ENCODE results near the gene TCF7L1. TPM values are rescaled to one million over a fixed set of nuclear protein-coding genes. Genes with fewer than 3 reads are reported as not detected.
"Not testable (repeated sequence)": the region's sequence is repeated elsewhere in the genome, so short reads cannot be mapped to it uniquely, and the experiment has no call there.

Gene TCF7L1
- total RNA-seq, 2 experiments from 2014 or later = not detected

GRCh38 chr2:85134255-85134895, 1.2 kb downstream of the TCF7L1 start:
- Mint-ChIP-seq H3K4me1 (ENCODE audit: low read depth) (peaks cover 10% of the 10 kb centered on the region), H3K9me3 (ENCODE audit: insufficient read depth) (no peaks in the 10 kb centered on the region), H3K27ac (no peak overlapping the region), H3K27me3 (ENCODE audit: low read depth) (peaks cover 68% of the 10 kb centered on the region), H3K4me3 (no peak overlapping the region), H3K36me3 (ENCODE audit: low read depth) (no peaks in the 10 kb centered on the region)
- POLR2A ChIA-PET = no interaction called here
- no peak for ATAC-seq
- CTCF ChIA-PET = interaction anchor here (0.7 kb wide), 1 partner anchor 227 kb away, joined by 3 read pairs; no protein-coding TSS in a partner anchor
- DNase-seq = peak; percentile 22

DNA sequence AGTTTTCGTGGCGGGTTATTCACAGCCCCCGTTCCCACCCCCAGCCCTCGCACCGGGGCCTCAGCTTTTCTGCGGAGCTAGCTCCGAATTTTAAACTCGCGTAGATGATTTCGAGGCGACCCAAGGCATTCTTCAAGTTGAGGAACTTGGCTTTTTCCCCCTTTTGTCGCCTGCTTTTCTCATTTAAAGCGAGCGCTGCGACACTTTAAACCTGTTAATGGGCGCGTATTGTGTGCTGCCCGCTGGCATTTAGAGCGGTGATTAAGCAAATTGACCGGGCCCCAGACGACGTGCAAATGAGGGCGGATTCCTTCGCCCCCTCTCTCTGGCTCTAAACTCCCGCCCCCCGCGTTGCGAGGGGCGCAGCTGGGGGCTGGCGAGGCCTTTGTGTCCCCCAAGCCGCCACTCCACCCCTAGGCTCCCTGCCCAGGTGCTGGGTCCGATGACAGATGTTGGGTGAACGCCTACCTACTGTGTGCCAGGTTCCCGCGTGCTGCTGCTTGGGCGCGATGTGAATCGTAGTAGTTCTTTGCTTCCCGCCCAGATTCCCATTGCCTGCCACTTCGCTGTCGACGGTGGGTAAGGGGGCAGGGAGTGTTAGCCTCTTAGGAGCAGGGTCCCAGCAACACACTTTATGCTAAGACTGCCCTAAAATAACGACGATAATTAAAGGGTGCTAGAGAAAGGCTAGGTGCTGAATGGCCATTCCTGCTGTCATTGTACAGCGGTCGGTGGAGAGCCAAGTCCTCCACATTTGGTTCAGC, 1.9 kb downstream of the TCF7L1 start:
- Mint-ChIP-seq H3K27me3 (ENCODE audit: low read depth) (peaks cover 72% of the 10 kb centered on the region), H3K36me3 (ENCODE audit: low read depth) (no peaks in the 10 kb centered on the region), H3K4me1 (ENCODE audit: low read depth) (peaks cover 10% of the 10 kb centered on the region), H3K4me3 (no peak overlapping the region), H3K27ac (no peak overlapping the region), H3K9me3 (ENCODE audit: insufficient read depth) (no peaks in the 10 kb centered on the region)
- DNase-seq (no peak), ATAC-seq (no peak)
- ChIA-PET CTCF (interaction anchor here (0.7 kb wide), 1 partner anchor 228 kb away, joined by 3 read pairs; no protein-coding TSS in a partner anchor), POLR2A (no interaction called here)

DNA sequence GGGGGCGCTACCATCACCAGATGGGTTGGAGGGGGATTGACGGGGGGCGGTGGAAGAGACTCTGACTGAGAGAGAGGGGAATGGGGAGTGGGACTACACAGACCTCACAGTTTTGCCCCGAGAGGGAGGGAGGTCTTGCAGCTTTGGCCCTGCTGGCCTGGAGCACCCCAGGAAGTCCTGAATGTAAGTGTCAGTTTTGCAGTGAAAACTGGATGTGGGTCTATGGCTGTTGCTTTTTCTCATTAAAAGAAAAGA, 2.4 kb downstream of the TCF7L1 start:
- Mint-ChIP-seq H3K27me3 (ENCODE audit: low read depth) (peaks cover 69% of the 10 kb centered on the region), H3K9me3 (ENCODE audit: insufficient read depth) (no peaks in the 10 kb centered on the region), H3K4me3 (no peak overlapping the region), H3K36me3 (ENCODE audit: low read depth) (no peaks in the 10 kb centered on the region), H3K4me1 (ENCODE audit: low read depth) (peaks cover 10% of the 10 kb centered on the region), H3K27ac (no peak overlapping the region)
- ATAC-seq (no peak), DNase-seq (no peak)
- ChIA-PET POLR2A (no interaction called here), CTCF (no interaction called here)

DNA sequence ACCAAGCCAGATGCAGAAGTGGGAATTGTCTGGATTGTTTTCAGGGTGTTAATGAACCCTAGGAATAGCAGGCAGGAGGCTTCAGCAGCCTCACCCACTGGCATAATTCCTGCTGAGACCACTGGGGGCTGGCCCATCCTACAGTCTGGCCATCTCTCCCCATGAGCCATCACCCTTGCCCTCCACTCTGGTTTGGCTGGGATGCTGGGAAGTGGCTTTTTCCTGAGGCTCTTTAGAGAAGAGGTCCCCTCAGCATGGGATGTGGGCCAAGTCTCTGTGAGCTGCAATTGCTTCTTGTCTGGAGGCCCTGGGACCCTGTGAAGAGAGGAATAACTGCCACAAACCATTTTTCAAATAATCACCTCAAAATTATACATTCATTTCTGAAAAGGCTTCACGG, 4.0 kb downstream of the TCF7L1 start:
- Mint-ChIP-seq H3K36me3 (ENCODE audit: low read depth) (no peaks in the 10 kb centered on the region), H3K27me3 (ENCODE audit: low read depth) (peaks cover 65% of the 10 kb centered on the region), H3K4me1 (ENCODE audit: low read depth) (peaks cover 9% of the 10 kb centered on the region), H3K4me3 (no peak overlapping the region), H3K9me3 (ENCODE audit: insufficient read depth) (no peaks in the 10 kb centered on the region), H3K27ac (no peak overlapping the region)
- ATAC-seq (no peak), DNase-seq (no peak)
- POLR2A ChIA-PET = no interaction called here
- CTCF ChIA-PET = no interaction called here

- Mint-ChIP-seq H3K9me3 (ENCODE audit: insufficient read depth) (no peaks in the 10 kb centered on the region), H3K27ac (no peak overlapping the region), H3K4me1 (ENCODE audit: low read depth) (no peaks in the 10 kb centered on the region), H3K36me3 (ENCODE audit: low read depth) (no peaks in the 10 kb centered on the region), H3K4me3 (no peak overlapping the region), H3K27me3 (ENCODE audit: low read depth) (peaks cover 33% of the 10 kb centered on the region)
- ChIA-PET CTCF (interaction anchor here (1.3 to 1.9 kb wide), 2 partner anchors 11 to 156 kb away, joined by 3 to 5 read pairs; no protein-coding TSS in a partner anchor), POLR2A (no interaction called here)
- no peak for DNase-seq
- ATAC-seq = no peak
Measured at GRCh38 chr2:85143463-85144082, 10.4 kb downstream of the TCF7L1 start.

DNA sequence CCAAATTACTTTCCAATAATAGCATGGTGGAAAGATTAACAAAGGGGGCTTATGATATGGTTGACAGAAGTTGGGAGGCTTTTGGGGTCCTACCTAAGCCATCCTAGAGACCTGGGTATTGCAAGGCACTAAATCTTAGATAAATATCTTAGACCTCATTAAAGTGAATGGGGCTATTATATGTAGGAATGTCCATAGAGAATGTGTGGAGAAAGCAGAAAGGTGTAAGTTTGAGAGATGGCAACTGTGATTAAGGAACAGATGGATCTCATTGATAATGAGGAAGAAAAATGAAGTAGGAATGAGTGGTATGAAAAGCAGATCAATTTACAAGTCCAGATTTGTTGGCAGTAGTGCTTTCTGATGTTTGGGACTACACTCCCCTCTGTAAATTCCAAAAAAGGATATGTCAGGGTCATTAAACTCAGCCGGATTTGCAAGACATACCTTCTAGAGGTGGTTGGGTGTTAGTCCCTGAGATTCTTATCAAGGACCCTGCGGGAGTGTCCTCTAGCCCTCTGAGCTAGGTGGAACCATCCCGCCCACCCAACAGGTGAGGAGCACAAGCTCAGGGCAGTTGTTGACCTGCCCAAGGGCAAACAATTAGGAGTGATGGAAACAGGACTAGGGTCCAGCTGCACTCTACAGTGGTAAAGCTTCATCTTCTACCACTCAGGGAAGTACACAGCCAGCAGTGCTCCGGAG, 12.1 kb downstream of the TCF7L1 start:
- H3K27ac Mint-ChIP-seq = no peak overlapping the region
- ATAC-seq = no peak
- POLR2A ChIA-PET = no interaction called here
- CTCF ChIA-PET = no interaction called here
- no peaks in the 10 kb centered on the region for H3K36me3 Mint-ChIP-seq (ENCODE audit: low read depth)
- no peaks in the 10 kb centered on the region for H3K4me1 Mint-ChIP-seq (ENCODE audit: low read depth)
- peaks cover 22% of the 10 kb centered on the region for H3K27me3 Mint-ChIP-seq (ENCODE audit: low read depth)
- no peak overlapping the region for H3K4me3 Mint-ChIP-seq
- DNase-seq = no peak
- H3K9me3 Mint-ChIP-seq (ENCODE audit: insufficient read depth) = no peaks in the 10 kb centered on the region

- ATAC-seq (no peak), DNase-seq (no peak)
- H3K9me3 Mint-ChIP-seq (ENCODE audit: insufficient read depth) = no peaks in the 10 kb centered on the region
- no peaks in the 10 kb centered on the region for H3K4me1 Mint-ChIP-seq (ENCODE audit: low read depth)
- POLR2A ChIA-PET = no interaction called here
- CTCF ChIA-PET = no interaction called here
- H3K27me3 Mint-ChIP-seq (ENCODE audit: low read depth) = peaks cover 21% of the 10 kb centered on the region
- no peak overlapping the region for H3K4me3 Mint-ChIP-seq
- no peaks in the 10 kb centered on the region for H3K36me3 Mint-ChIP-seq (ENCODE audit: low read depth)
- no peak overlapping the region for H3K27ac Mint-ChIP-seq
Measured at GRCh38 chr2:85148190-85148589, 15.0 kb downstream of the TCF7L1 start.

DNA sequence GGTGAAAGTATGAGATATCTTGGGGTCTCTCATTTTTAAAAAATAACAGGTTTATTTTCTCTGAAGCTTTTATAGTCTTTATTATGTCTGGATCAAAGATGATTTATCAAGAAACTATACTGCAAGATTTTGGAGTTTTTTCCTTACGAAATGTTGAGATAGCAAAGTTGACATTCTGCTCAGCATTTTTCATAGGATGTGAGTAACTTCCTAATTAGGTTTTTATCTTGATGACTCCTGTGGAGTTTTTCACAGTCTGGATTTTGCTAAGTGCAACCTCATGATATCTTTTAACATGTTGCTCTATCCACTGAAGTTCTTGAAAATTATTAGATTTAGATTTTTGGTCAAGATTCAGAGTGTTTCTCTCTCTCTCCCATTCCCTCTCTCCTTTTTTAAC, 17.8 kb downstream of the TCF7L1 start:
- no peaks in the 10 kb centered on the region for H3K4me1 Mint-ChIP-seq (ENCODE audit: low read depth)
- no peaks in the 10 kb centered on the region for H3K36me3 Mint-ChIP-seq (ENCODE audit: low read depth)
- DNase-seq (no peak), ATAC-seq (no peak)
- POLR2A ChIA-PET = interaction anchor here (1.6 kb wide), 1 partner anchor 13 kb away, joined by 3 read pairs; no protein-coding TSS in a partner anchor
- peaks cover 21% of the 10 kb centered on the region for H3K27me3 Mint-ChIP-seq (ENCODE audit: low read depth)
- CTCF ChIA-PET = no interaction called here
- no peaks in the 10 kb centered on the region for H3K9me3 Mint-ChIP-seq (ENCODE audit: insufficient read depth)
- no peak overlapping the region for H3K27ac Mint-ChIP-seq
- H3K4me3 Mint-ChIP-seq = no peak overlapping the region

DNA sequence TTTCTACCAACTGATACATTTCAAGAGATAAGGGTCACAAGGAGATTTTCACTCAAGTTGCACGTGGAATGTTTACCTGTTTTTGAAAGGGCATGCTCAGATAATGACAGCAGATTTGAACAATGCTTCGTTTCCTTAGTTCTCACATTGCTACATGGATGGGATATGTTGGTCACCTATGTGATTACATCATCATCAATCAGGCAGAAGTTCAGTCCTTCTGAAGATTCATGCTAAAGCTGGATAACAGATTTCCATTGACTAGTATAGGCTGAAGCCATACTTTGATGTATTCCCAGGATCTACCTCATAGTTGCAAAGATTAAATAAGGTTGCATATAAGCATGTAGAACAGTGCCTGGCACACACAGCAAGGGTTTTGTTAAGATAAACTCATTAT, 19.7 kb downstream of the TCF7L1 start:
- DNase-seq = no peak
- H3K9me3 Mint-ChIP-seq (ENCODE audit: insufficient read depth) = no peaks in the 10 kb centered on the region
- CTCF ChIA-PET = interaction anchor here (0.8 kb wide), 1 partner anchor 114 kb away, joined by 3 read pairs; no protein-coding TSS in a partner anchor
- H3K4me3 Mint-ChIP-seq = no peak overlapping the region
- H3K27ac Mint-ChIP-seq = no peak overlapping the region
- no peaks in the 10 kb centered on the region for H3K4me1 Mint-ChIP-seq (ENCODE audit: low read depth)
- POLR2A ChIA-PET = no interaction called here
- no peak for ATAC-seq
- H3K36me3 Mint-ChIP-seq (ENCODE audit: low read depth) = no peaks in the 10 kb centered on the region
- H3K27me3 Mint-ChIP-seq (ENCODE audit: low read depth) = peaks cover 16% of the 10 kb centered on the region

DNA sequence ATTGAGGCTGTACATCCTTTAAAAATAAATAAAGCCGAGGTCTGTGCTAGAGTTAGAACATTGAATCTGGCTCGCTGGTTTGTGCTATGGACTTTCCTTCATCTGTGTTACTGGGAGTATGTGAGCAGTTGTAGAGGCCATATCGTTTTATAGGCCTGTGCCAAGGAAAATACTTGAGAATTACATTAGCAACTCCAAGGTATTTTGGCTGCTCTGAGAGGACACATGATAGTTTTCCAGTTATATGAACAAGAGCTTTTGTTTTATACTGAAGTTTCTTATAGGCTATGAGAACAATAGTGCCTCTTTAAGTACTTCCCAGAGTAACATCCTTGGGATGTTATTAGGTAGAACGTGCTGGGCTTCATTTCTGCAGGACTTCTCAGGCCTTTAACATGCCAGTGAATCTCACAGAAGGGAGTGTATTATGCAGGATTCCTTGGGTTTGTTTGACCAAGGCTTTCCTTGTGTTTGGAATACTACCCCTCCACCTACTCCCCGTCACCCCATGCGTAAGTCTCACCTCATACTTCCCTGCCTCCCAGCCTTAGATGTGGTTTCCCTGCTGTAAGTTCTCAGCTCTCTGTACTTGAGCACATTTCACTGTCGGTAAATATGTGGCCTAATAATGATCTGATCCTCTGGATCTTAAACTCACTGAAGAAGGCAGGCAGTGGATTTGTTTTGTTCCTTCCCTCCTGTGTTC, 21.0 kb downstream of the TCF7L1 start:
- ChIA-PET POLR2A (no interaction called here), CTCF (no interaction called here)
- Mint-ChIP-seq H3K27ac (no peak overlapping the region), H3K9me3 (ENCODE audit: insufficient read depth) (no peaks in the 10 kb centered on the region), H3K4me1 (ENCODE audit: low read depth) (no peaks in the 10 kb centered on the region), H3K4me3 (no peak overlapping the region), H3K36me3 (ENCODE audit: low read depth) (no peaks in the 10 kb centered on the region), H3K27me3 (ENCODE audit: low read depth) (peaks cover 14% of the 10 kb centered on the region)
- DNase-seq = no peak
- no peak for ATAC-seq

- POLR2A ChIA-PET; H3K27ac Mint-ChIP-seq; H3K4me3 Mint-ChIP-seq; H3K4me1 Mint-ChIP-seq (ENCODE audit: low read depth); CTCF ChIA-PET; ATAC-seq; H3K36me3 Mint-ChIP-seq (ENCODE audit: low read depth); DNase-seq; H3K9me3 Mint-ChIP-seq (ENCODE audit: insufficient read depth): not testable (repeated sequence)
- peaks cover 12% of the 10 kb centered on the region for H3K27me3 Mint-ChIP-seq (ENCODE audit: low read depth)
Measured at GRCh38 chr2:85155082-85155481, 21.9 kb downstream of the TCF7L1 start.

Measured in activated CD8-positive, alpha-beta T cell treated with anti-CD3 and anti-CD28 coated beads, Interleukin-2, amount 10 ng/mL, durations not matched to agents 7 days and 5 days (primary cell).